HFF-Myc (cell line): ENCODE measurements around the gene MID1IP1.
A peak's percentile ranks its signal among the peaks of the same experiment; 100 is the strongest.

ENCODE experiments used
- DNase-seq: peaks from one replicate; pipeline ENCODE4 v3.0.0-alpha.2; 2011; ENCODE audit warnings: low read depth; ENCODE audit errors: extremely low read depth
- H3K4me3 ChIP-seq: replicated peaks from 2 replicates; pipeline ENCODE4 v1.5.1; 2011; ENCODE audit warnings: low read depth, mild to moderate bottlenecking, control low read depth, low read length
- CTCF ChIP-seq: IDR thresholded peaks from 2 replicates; pipeline ENCODE4 v1.5.1; 2012; ENCODE audit warnings: mild to moderate bottlenecking, low read depth, low read length, control low read depth; ENCODE audit errors: missing control alignments

MID1IP1 gene

GRCh38 chrX:38774249-38774648, 27.0 kb upstream of the MID1IP1 start:
- TF ChIP-seq CTCF: no peak
- H3K4me3 ChIP-seq: no peak overlapping the region
- DNase-seq: no peak

- no peak for TF ChIP-seq CTCF
- no peak for DNase-seq
- H3K4me3 ChIP-seq: no peak overlapping the region
These were observed 4.3 kb upstream of the MID1IP1 start for GRCh38 chrX:38796946-38797345.

DNA sequence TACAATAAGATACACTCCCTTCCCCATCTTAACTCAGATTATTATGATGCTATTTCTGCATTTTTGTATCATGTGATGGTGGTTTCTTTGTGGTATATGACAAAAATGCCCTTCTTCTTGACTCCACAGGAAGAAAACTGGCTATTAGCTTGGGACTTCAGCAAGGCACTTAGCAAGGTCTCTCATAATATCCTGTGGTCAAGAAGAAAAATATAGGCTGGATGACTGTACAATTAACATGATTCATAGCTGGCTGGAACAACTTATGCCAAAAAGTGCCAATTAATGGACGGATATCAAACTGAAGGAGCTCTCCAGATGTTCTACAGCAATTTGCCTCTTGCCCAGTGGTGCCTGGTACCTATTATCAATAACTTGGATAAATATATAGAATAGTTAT, 2.3 kb upstream of the MID1IP1 start:
- no peak overlapping the region for H3K4me3 ChIP-seq
- no peak for TF ChIP-seq CTCF
- DNase-seq: no peak

DNA sequence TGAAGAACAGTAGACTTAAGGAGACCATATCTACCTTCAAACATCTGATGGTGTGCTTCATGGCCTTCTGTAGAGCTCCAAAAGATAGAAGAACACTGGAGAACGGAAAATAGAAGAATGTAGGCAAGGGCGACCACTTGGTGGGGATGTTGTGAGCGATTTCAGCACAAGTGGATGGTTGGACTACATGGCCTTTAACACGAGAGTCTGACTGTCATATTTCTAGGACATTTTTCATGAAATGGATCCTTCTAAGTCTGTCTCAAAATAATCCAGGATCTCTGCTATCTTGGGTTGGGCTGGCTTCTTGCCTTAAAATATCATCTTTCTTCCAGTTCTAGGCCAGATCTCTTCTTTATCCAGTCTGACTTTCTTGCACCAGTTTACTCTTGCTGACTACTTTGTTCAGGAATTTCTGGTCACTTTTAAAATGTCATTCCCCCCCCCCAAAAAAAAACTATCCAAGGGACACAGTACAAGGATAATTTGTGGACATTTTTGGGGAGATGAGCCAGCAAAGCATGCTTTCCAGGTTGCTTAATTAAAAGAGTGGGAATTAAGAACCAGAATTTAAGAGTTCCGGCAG, 1.2 kb upstream of the MID1IP1 start:
- TF ChIP-seq CTCF: no peak
- no peak overlapping the region for H3K4me3 ChIP-seq
- DNase-seq: no peak

DNA sequence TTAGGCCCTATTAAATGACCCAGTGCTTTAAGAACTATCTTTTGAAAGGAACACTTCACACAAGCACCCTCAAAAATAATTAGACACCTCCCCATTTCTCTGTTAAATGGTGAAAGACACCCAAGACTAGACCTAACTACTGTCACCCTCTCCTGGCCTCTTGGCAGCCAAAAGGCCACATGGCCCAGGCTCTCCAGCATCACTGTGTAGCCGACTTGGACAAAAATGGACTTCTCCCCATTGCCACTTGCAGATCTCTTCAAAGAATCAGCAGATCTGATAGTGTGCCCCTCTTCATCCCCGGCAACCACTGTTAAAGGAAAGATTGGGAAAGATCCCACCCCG, 2.0 kb downstream of the MID1IP1 start:
- peak overlapping the region; percentile 66 for H3K4me3 ChIP-seq
- TF ChIP-seq CTCF: no peak
- DNase-seq: no peak

DNA sequence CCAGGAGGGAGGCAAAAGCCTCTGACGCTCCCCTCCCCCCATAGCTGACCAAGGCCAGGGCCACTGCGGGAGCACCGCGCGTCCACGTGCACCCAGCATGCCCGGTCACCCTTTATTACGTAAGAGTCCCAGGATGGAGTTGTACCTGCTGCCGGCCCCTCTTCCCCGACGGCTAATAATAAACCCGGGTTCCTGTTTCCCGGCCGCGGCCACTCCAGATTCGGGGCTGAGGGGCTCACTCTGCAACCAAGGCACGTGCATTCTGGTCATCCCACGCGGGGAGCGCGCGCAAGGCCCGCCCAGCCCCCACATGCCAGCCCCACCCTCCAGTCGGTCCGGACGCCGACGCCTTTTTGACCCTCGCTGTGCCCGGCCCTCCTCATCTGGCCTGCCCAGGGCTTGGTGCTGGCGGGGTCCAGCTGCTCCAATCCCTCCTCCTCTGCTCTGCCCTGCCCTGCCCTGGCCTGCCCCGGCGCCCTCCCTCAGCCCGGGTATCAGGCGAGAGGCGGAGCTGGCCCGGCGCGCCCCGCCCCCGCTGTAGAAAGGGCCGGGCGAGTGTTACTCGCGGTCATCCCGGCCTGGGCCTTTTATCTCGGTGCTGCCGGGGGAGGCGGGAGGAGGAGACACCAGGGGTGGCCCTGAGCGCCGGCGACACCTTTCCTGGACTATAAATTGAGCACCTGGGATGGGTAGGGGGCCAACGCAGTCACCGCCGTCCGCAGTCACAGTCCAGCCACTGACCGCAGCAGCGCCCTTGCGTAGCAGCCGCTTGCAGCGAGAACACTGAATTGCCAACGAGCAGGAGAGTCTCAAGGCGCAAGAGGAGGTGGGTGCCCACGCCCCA, 2.6 kb downstream of the MID1IP1 start:
- no peak for TF ChIP-seq CTCF
- peak; percentile 30 for DNase-seq
- H3K4me3 ChIP-seq: peak overlapping the region; percentile 66

DNA sequence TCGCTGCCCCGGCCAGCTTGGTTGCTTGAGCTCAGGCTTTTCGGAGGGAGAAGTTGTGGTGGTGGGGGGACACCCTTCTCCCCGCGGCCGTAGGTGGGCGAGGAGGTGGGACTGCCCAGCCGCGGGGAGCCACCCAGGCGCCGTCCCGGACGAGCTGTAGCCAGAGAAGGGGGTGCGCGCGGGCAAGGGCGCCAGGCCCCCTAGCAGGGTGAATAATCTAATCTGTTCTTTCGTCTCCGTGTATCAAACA, 3.1 kb downstream of the MID1IP1 start:
- H3K4me3 ChIP-seq: peak overlapping the region; percentile 66
- DNase-seq: no peak
- no peak for TF ChIP-seq CTCF
